Renal pelvis (tissue), 4 donors: ENCODE results near the gene RHBG. TPM values are rescaled to one million over a fixed set of nuclear protein-coding genes. Genes with fewer than 3 reads are reported as not detected.

ENCODE experiments used
- DNase-seq: peaks from one replicate; pipeline ENCODE4 v3.0.0-alpha.2; 2013
- polyA plus RNA-seq, 3 donors: library from polyadenylated mRNA; unstranded; fragments of 120-200 nt; gene quantifications; one replicate each; pipeline ENCODE4 v1.2.1, GENCODE V29; 2013; ENCODE audit not compliant: insufficient read length in 3 of 3

The RHBG gene
- polyA plus RNA-seq, 3 donors, result 13.6 to 26.0 (median 21.5) TPM

GRCh38 chr1:156386134-156386901 lies 17.3 kb downstream of the RHBG start:
- no peak for DNase-seq

DNA sequence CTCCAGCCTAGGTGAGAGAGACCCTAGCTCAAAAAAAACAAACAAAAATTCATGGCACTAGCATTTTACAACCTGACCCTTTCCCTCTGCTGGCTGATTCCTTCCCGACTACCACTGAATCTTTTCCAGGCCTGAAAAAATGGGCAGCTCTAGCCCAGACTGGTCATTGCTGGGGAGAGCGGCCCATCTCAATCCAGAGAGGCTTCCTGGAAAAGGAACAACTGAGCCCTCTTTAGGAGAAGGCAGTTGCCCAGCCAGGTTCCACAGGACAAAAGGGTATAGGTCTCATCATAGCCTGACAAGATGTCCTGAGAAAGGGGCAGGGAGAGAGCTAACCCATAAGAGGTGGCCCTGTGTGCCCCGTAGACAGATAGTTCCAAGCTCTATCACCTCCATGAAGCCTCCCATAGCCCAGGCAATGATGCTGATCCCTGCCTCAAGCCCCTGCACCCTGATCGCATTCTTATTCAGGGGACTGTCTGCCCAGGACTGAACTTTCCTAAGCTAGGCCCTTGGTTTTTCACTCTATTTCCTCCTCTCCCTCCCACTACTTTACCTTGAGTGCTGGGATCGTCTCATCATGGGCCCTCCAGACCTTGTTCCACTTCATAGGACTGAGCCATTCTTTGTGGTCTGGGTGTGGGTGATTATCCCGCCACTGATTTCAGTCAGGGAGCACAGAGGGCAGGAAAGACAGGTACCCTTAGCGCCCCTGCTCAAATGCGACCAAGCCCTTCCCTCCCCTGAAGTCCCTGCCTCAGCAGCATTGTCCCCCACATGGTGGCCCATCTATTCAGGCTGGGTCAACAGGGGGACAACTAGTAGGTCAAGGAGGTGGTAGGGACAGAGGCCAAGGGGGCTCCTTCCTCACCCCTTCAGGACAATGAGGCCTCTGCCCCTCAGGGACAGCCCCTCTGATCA lies 18.2 kb downstream of the RHBG start:
- DNase-seq, result no peak

- DNase-seq, result no peak
Measured at GRCh38 chr1:156387870-156388173, 18.8 kb downstream of the RHBG start.

GRCh38 chr1:156388174-156389137 lies 19.4 kb downstream of the RHBG start:
- no peak for DNase-seq

DNA sequence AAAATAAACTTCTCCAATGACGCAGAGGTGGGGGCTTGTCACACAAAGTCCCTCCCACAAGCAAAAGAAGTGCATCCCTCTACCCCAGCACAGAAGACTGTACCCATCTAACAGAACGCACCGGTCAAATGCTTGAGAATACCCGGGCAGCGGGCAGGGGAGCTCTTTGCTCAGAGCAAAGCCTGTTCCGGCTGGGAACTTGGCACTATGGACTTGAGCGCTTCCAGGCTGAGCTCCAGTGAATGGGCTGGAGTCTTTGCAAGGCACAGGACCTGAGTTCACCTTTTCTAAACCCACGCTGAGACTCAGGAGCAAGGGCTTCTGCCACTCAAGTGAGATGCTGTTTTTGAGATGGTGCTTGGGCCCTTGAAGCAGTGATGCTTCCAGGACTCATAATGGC lies 20.3 kb downstream of the RHBG start:
- DNase-seq, result no peak

- no peak for DNase-seq
Measured at GRCh38 chr1:156390469-156391365, 21.7 kb downstream of the RHBG start.

GRCh38 chr1:156391366-156391677 lies 22.3 kb downstream of the RHBG start:
- DNase-seq, result no peak

- DNase-seq, result no peak
Measured at GRCh38 chr1:156391701-156392100, 22.7 kb downstream of the RHBG start.

DNA sequence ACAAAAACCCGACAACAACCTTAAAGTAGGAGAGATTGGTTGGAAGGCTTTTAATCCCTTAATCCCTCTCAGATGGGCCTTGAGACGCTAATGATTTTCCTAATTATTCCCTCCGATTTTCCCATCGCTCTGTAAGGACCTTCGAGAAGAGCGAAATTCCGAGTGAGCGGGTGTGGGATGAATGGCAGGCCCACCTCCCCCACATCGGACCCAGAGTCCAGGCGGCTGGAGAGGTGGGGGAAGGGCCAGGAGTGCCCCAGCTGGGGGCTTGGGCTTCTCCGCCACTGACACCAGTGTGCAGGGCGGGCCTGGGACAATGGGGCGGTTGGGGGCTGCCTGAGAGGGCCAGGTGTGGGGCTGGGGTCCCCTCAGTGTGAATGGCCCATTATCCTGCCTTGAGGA lies 23.4 kb downstream of the RHBG start:
- no peak for DNase-seq

GRCh38 chr1:156393095-156393494 lies 24.1 kb downstream of the RHBG start:
- DNase-seq, result no peak

- DNase-seq, result no peak
Measured at GRCh38 chr1:156394082-156394481, 25.1 kb downstream of the RHBG start.

- no peak for DNase-seq
Measured at GRCh38 chr1:156394835-156395461, 25.9 kb downstream of the RHBG start.

GRCh38 chr1:156399355-156400125 lies 30.5 kb downstream of the RHBG start:
- DNase-seq, result no peak

DNA sequence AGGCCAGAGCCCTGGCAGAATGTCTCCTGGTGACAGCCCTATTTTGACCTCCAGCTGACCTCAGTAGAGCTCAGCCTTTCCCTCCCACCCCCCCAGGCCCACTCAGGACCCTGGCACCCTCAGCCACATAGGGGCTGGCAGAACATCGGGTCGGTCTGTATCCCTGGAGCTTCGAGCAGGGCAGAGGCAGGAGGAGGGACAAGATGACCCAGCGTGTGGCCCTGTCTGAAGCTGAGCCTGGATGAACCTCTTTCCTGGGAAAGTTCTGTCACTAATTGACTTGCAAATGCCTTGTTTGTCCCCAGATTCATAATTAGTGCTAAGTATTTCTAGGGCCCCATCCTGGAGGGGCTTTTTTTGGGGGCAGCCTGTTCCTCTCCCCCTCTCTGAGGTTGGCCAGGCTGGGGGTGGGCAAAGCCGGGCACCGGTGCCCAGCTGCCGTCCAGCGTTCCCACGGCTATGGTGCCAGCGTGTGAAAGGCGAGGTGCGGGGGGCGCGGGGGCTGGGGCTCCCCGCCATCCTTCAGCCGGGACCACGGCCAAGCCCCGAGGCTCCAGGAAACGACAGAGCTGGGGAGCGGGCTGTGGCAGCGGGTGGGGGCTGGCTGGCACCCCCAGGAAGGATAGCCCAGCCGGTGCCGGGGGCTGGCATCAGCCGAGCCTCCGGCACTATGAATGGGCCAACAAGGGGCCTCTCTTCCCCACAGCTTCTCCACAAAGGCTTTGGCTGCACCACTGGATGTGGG lies 31.4 kb downstream of the RHBG start:
- DNase-seq, result no peak

GRCh38 chr1:156401041-156401574 lies 32.1 kb downstream of the RHBG start:
- no peak for DNase-seq

GRCh38 chr1:156401681-156402081 lies 32.7 kb downstream of the RHBG start:
- no peak for DNase-seq

DNA sequence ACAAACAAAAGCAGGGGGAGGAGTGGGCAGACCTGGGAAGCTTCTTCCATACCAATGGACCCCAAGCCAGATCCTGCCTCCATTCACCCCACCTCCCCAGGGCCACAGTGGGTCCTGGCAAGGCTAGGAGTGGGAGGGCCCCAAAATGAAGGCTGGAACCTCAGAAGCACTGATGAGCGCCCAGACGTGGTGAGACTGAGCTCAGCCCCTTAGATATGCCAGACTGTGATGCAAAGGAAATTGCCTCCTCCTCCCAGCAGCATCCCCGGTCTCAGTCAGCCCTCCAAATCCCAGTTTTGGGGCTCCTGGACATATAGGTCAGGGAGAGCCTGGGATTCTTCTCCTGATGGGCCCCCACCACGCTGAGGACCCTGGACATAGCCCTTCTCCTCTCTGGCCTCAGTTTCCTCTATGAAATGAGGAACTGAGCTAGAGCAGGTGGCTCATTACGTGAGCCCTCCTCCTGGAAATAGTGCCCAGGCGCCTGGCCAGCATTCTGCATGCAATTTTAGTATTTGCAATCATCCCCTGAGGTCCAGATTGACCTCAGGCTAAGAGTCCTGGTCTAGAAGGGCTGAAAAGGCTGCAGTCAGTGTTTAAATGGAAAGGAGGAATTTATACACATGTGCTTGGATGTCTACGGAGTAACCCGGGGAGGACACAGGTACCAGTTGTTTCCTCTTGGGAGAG lies 33.5 kb downstream of the RHBG start:
- DNase-seq, result no peak

DNA sequence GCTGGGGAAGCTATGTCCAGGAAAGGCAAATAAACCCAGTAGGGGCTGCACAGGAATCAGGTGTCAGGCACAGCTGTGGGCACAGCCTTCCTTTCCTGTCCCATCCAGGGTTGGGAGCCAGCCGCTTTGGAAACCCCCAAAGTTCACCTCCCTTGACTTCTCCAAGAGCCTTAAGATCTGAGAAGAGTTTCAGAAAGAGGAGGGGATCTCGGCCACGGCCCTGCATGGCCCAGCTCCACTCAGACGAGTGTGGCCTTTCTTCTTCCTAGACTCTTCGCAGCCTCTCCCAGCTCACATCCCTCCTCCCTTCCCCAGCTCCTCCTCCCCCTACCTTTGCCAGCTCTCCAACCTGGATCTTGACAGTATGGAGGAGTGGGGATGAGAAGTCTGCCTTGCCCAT lies 36.7 kb downstream of the RHBG start:
- no peak for DNase-seq
